ENCODE measurements around the gene RABGGTB.
A peak's percentile ranks its signal among the peaks of the same experiment; 100 is the strongest.
"Not testable (repeated sequence)": the region's sequence is repeated elsewhere in the genome, so short reads cannot be mapped to it uniquely, and the experiment has no call there.

RABGGTB gene

GRCh38 chr1:75785983-75786853 is at the start of gene RABGGTB:
RABGGTB (plus strand) TSS chr1:75786256; CDS start chr1:75786272, 16 bp downstream.
- peak; percentile 69 for DNase-seq (ENCODE audit: low read depth, low spot score)
- peak within 1 kb of the TSS; percentile 85 for H3K27ac ChIP-seq

GRCh38 chr1:75742047-75742625 is 43.9 kb upstream of the RABGGTB start:
- H3K27ac ChIP-seq, result no peak overlapping the region
- DNase-seq (ENCODE audit: low read depth, low spot score), result no peak

GRCh38 chr1:75745276-75745675 is 40.8 kb upstream of the RABGGTB start:
- H3K27ac ChIP-seq, result no peak overlapping the region

GRCh38 chr1:75757210-75757609 is 28.8 kb upstream of the RABGGTB start:
- DNase-seq (ENCODE audit: low read depth, low spot score); H3K27ac ChIP-seq: not testable (repeated sequence)

More at GRCh38 chr1:75745276-75745675, 40.8 kb upstream of the RABGGTB start:
- peak; percentile 5 for DNase-seq (ENCODE audit: low read depth, low spot score)

- DNase-seq (ENCODE audit: low read depth, low spot score), result not testable (repeated sequence)
These were observed 27.5 kb upstream of the RABGGTB start for GRCh38 chr1:75758543-75758942.

GRCh38 chr1:75764057-75764655 is 21.9 kb upstream of the RABGGTB start:
- no peak for DNase-seq (ENCODE audit: low read depth, low spot score)
- peak overlapping the region; percentile 81 for H3K27ac ChIP-seq

More at GRCh38 chr1:75758543-75758942, 27.5 kb upstream of the RABGGTB start:
- H3K27ac ChIP-seq, result not testable (repeated sequence)

GRCh38 chr1:75765697-75766355 is 20.2 kb upstream of the RABGGTB start:
- H3K27ac ChIP-seq, result peak overlapping the region; percentile 81
- DNase-seq (ENCODE audit: low read depth, low spot score), result peak; percentile 20

GRCh38 chr1:75768016-75768415 is 18.0 kb upstream of the RABGGTB start:
- no peak for DNase-seq (ENCODE audit: low read depth, low spot score)
- H3K27ac ChIP-seq, result peak overlapping the region; percentile 23

- DNase-seq (ENCODE audit: low read depth, low spot score), result no peak
- no peak overlapping the region for H3K27ac ChIP-seq
These were observed 15.3 kb upstream of the RABGGTB start for GRCh38 chr1:75770761-75771160.

- no peak overlapping the region for H3K27ac ChIP-seq
- DNase-seq (ENCODE audit: low read depth, low spot score), result no peak
These were observed 14.1 kb upstream of the RABGGTB start for GRCh38 chr1:75771978-75772377.

GRCh38 chr1:75777812-75778211 is 8.2 kb upstream of the RABGGTB start:
- DNase-seq (ENCODE audit: low read depth, low spot score); H3K27ac ChIP-seq: not testable (repeated sequence)

- H3K27ac ChIP-seq; DNase-seq (ENCODE audit: low read depth, low spot score): not testable (repeated sequence)
These were observed 7.4 kb upstream of the RABGGTB start for GRCh38 chr1:75778694-75779093.

GRCh38 chr1:75780183-75780582 is 5.9 kb upstream of the RABGGTB start:
- DNase-seq (ENCODE audit: low read depth, low spot score); H3K27ac ChIP-seq: not testable (repeated sequence)

GRCh38 chr1:75783920-75784319 is 2.1 kb upstream of the RABGGTB start:
- not testable (repeated sequence) for DNase-seq (ENCODE audit: low read depth, low spot score); H3K27ac ChIP-seq

GRCh38 chr1:75785320-75785982 is 605 bp upstream of the RABGGTB start:
- peak overlapping the region; percentile 85 for H3K27ac ChIP-seq
- DNase-seq (ENCODE audit: low read depth, low spot score), result no peak

- DNase-seq (ENCODE audit: low read depth, low spot score), result no peak
- peak overlapping the region; percentile 85 for H3K27ac ChIP-seq
These were observed 941 bp downstream of the RABGGTB start for GRCh38 chr1:75786901-75787493.

GRCh38 chr1:75787524-75787923 is 1.5 kb downstream of the RABGGTB start:
- DNase-seq (ENCODE audit: low read depth, low spot score), result no peak
- peak overlapping the region; percentile 85 for H3K27ac ChIP-seq

- no peak for DNase-seq (ENCODE audit: low read depth, low spot score)
- H3K27ac ChIP-seq, result peak overlapping the region; percentile 85
These were observed 3.9 kb downstream of the RABGGTB start for GRCh38 chr1:75789988-75790387.

- DNase-seq (ENCODE audit: low read depth, low spot score), result no peak
- peak overlapping the region; percentile 85 for H3K27ac ChIP-seq
These were observed 5.0 kb downstream of the RABGGTB start for GRCh38 chr1:75791022-75791421.

- DNase-seq (ENCODE audit: low read depth, low spot score), result no peak
These were observed 6.0 kb downstream of the RABGGTB start for GRCh38 chr1:75792091-75792490.

More at GRCh38 chr1:75792091-75792490, 6.0 kb downstream of the RABGGTB start:
- no peak overlapping the region for H3K27ac ChIP-seq

All from epithelial cell of prostate (primary cell).